Stimulated activated CD8-positive, alpha-beta memory T cell treated with anti-CD3 and anti-CD28 coated beads, Interleukin-7, amount 100 ng/mL, for 1 hour (primary cell): ENCODE results near the gene NBAS.

Experiments
- DNase-seq, 2 donors: peaks; one replicate each; pipeline ENCODE4 v3.0.0-alpha.2; 2020; ENCODE audit warnings: low read depth in 2 of 2

NBAS gene

GRCh38 chr2:15591373-15591691 is 30.2 kb upstream of the NBAS start:
- no peak for DNase-seq

GRCh38 chr2:15588329-15588919 is 27.3 kb upstream of the NBAS start:
- no peak for DNase-seq

- no peak for DNase-seq
These were observed 23.8 kb upstream of the NBAS start for GRCh38 chr2:15584767-15585469.

- DNase-seq, result no peak
These were observed 23.2 kb upstream of the NBAS start for GRCh38 chr2:15584316-15584715.

- DNase-seq, result no peak
These were observed 22.7 kb upstream of the NBAS start for GRCh38 chr2:15583826-15584225.

- no peak for DNase-seq
These were observed 21.7 kb upstream of the NBAS start for GRCh38 chr2:15582710-15583357.

GRCh38 chr2:15580451-15580850 is 19.3 kb upstream of the NBAS start:
- no peak for DNase-seq

- no peak for DNase-seq
These were observed 18.5 kb upstream of the NBAS start for GRCh38 chr2:15579641-15580040.

- DNase-seq, result peak; percentile 71 to 90
These were observed 16.1 kb upstream of the NBAS start for GRCh38 chr2:15577071-15577735.

- DNase-seq, result no peak
These were observed 10.6 kb upstream of the NBAS start for GRCh38 chr2:15571729-15572128.

- no peak for DNase-seq
These were observed 9.0 kb upstream of the NBAS start for GRCh38 chr2:15570104-15570503.

GRCh38 chr2:15568874-15569273 is 7.7 kb upstream of the NBAS start:
- no peak for DNase-seq

- no peak for DNase-seq
These were observed 5.8 kb upstream of the NBAS start for GRCh38 chr2:15566912-15567311.

GRCh38 chr2:15565994-15566671 is 5.0 kb upstream of the NBAS start:
- DNase-seq, result no peak

- no peak for DNase-seq
These were observed 4.3 kb upstream of the NBAS start for GRCh38 chr2:15565392-15565791.

GRCh38 chr2:15563227-15564100 is 2.3 kb upstream of the NBAS start:
- DNase-seq, result no peak

GRCh38 chr2:15562354-15563031 is 1.4 kb upstream of the NBAS start:
- no peak for DNase-seq

- DNase-seq, result no peak
These were observed 625 bp upstream of the NBAS start for GRCh38 chr2:15561574-15562344.

- DNase-seq, result no peak
These were observed 770 bp downstream of the NBAS start for GRCh38 chr2:15560140-15560987.
